NCI-H2196 (cell line): ENCODE data around the gene RBMS1.
"Not testable (repeated sequence)": the region's sequence is repeated elsewhere in the genome, so short reads cannot be mapped to it uniquely, and the experiment has no call there.

Experiments used
- DNase-seq: peaks from one replicate; lab custom pipeline; 2025; ENCODE audit not compliant: unreplicated experiment; lab: John Stamatoyannopoulos, UW

The RBMS1 gene

DNA sequence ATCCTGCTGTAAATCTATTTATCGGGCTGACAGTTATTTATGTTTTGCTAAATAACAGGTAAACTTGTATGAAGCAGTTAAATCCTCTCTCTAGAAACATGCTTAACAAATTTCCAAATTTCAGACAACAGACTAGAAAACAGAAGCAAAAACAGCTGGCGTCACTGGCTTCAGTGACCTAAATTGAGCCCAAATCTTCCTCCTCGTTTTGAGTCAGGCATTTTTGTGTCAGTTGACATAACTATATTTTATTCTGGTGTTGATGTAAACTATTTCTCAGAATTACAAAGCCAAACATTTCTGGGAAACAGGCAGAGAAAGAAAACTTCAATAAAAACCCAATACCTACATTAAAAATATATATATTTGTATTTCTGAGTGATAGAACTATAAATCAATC, 21.7 kb downstream of the RBMS1 start:
- no peak for DNase-seq

DNA sequence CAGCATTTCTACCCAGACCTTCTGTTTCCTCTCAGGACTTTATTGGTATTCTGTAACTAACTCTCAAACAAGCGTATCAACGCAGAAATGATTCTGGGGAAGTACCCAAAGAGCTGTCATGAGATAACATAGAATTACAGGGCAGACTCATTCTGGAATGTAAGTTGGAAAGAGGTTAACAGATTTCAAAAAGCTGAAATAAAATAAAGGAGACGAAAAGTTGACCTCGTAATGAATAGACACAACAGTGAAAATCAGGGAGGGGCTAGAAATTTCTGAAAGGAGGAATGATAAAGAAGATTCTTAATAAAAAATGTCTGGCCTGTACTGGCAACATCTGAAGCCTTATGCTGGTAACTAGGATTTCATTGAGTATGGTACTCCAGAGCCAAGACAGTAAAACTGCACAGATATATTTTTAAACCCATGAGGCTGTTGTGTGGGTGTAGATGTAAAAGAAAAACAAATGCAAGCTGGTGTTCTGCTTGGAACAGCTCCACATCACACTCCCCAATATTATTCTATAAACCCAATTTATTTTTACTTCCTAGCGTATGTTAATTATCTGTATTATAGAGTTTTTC, 23.9 kb downstream of the RBMS1 start:
- no peak for DNase-seq

- DNase-seq = no peak
These were observed 24.4 kb downstream of the RBMS1 start for GRCh38 chr2:160469164-160469563.

DNA sequence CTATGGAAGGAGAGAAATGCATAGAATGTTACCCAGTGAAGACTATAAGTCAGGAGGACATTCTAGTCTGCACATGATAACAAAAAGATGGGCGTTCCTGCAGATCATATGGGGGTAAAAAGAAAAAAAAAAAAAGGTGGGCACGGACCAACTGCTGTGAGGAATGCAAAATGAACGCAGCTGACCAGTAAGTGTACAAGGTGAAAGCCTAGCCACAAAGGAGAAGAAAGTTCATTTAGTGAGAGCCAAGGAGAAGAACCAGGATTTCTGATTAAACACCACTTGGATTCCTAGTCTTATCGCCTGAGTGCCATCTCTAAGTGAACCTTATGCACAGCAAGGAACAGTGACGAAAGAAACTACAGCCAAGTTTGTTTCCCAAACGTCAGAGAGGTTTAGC, 26.5 kb downstream of the RBMS1 start:
- no peak for DNase-seq

DNA sequence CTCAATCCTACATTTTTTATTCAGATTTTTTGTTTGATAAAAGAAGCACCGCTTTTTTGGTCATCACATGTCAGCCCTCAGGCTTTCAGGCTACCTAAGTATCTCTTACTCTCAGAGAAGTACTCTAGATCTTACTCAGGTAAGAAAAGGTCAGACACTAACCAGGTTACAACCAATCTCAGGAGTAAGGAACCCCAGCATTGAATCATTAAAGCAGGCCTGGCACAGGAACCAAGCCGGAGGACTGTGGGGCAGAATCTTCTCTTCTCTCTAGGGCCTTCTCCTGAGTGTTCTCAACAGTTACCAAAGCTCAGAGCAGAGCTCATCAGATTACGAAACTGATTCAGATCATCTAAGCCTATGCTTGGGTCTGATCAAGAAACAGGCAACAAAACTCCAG, 28.2 kb downstream of the RBMS1 start:
- no peak for DNase-seq

DNA sequence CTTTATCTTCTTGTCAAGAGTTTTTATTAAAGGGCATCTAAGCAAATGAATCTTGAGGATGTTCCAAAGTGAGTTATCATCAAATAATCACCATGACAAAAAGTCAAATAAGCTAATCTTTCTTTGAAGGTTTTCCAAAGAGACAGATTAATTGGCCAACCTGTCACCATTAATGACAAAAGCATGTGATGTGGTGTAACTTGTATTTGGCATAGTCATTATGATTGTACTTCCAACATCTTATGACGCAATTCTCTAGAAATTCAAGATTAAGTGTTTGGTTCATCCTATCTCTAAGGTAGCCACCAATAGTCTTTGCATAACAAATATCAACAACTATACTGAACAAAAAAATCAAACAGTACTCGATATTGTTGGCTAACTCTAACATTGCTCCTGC, 28.6 kb downstream of the RBMS1 start:
- no peak for DNase-seq

DNA sequence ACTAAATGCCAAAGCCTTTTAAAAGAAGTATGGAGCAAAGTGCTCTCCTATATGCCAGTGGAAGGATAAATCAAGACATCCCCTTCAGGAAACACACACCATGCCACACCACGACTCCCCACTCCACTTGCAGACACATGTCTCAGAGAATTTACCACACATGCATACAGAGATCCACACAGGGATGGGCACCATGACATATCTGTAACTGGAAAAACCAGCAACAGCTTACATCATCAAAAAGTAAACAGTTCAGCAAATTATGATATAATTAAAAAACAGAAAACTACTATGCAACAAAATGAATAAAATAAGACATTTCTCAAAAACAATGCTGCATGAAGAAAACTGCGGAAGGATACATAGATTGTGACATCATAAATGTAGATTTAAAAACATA, 29.6 kb downstream of the RBMS1 start:
- no peak for DNase-seq

- no peak for DNase-seq
These were observed 30.4 kb downstream of the RBMS1 start for GRCh38 chr2:160463245-160463644.

GRCh38 chr2:160460333-160460731, 33.3 kb downstream of the RBMS1 start:
- DNase-seq = no peak

DNA sequence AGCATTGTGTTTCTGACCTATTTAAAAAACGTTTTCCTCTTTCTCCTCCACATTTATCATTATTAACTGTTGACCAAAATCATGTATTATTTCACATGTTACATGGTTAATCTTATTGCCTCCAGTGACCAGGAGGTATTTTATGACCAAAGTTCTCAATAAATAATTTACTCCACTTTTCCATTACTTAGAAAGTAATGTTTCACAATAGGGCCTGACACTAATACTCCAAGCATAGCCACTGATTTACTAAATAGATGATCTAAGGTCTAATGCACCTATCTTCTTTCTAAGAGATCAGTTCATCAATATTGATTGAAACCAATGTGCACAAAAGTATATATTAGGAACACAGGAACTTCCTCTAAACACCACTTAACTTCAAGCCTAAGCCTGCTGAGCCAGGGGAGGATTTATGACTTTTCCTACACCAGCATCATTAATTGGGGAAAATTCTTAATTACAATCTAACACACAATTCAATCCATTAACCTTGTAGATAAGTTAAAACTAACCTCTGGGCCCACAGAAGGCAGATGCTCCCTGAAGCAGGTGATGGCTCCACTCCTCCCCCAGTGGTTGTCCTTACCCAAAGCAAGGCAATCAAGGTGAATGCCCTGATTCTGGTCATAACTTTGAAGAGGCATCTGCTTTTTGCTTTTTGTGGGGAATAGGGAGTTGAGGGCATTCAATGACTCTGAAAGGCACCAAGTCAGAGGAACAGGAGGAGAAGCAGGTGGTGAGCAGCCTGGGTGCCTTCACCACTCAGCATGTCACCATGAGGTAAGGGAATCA, 33.9 kb downstream of the RBMS1 start:
- DNase-seq = no peak

DNA sequence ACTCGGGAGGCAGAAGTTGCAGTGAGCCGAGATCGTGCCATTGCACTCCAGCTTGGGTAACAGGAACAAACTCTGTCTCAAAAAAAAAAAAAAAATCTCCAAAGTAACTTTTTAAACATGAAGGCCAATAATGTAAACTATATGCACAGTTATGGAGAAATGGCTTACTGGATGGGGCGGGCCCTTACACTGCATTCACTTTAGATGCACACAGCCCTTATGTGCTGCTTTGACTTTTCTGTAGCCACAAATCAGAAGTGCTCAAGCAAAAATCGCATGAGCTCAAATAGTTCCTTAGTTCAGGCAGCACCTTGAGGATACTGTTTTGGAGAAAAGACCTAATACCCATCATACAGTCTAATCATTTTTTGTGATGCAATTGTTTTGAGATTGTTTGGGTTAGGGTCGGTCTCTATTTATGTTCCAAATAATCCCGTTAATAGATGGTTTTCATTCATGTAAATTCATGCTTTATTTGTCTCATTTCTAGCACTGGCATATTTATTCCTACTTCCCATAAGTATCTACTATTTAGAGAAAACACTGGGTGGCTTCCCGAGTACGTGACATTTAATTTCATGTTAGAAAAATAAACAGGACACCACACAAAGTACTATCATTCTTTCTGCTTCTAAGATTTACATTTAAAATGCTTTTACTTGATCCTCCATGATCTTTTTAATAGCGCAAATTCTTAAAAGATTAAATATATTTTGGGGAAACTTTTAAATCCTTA, 34.7 kb downstream of the RBMS1 start:
- DNase-seq = no peak

DNA sequence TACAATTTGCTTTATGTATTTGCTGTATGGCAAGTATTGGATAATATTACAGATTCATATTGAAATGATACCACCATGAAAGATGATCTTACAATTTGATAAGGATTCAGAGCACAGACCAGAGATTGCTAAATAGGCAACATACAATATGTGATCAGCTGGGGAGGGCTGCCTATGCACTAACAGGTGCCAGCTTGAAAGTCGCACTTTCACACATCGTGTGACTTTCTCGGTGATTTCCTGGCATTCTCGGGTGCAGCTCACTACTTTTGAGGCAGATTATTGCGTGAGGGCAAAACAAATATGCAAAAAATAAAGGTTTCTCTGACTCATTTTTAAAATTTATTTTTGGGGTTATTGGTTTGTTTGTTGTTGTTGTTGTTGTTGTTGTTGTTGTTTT, 36.0 kb downstream of the RBMS1 start:
- DNase-seq = no peak

DNA sequence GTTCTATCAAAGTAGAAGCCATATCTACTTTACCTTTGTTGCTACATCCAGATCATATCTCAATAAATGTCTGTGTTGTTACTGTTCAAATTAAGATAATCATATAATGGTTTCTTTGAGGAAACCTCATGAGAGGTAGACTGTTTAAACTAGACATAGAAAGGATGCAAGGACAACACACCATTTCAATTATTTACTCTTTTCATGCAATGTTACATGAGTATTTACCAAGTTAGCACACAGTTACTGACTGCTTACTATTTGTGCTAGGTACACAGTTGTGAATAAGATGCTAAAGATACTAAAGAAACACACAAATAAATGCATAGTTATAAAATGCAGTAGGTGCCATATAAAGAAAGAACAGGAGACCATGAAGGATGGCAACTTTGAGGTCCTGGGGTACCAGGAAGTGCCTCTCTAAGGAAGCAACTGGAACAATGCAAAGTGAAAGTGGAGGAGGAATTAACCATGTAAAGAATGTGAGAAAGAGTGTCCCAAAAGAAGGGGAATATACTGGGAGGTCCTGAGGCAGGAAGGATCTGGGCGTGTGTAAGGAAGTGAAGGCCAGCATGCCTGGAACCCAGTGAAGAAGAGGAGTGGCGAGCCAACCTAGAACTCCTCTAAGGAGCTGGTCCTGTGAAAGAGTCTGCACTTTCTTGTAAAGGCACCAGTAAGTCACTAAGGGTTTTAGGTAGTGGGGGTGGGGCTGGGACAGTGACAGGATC, 39.4 kb downstream of the RBMS1 start:
- no peak for DNase-seq

DNA sequence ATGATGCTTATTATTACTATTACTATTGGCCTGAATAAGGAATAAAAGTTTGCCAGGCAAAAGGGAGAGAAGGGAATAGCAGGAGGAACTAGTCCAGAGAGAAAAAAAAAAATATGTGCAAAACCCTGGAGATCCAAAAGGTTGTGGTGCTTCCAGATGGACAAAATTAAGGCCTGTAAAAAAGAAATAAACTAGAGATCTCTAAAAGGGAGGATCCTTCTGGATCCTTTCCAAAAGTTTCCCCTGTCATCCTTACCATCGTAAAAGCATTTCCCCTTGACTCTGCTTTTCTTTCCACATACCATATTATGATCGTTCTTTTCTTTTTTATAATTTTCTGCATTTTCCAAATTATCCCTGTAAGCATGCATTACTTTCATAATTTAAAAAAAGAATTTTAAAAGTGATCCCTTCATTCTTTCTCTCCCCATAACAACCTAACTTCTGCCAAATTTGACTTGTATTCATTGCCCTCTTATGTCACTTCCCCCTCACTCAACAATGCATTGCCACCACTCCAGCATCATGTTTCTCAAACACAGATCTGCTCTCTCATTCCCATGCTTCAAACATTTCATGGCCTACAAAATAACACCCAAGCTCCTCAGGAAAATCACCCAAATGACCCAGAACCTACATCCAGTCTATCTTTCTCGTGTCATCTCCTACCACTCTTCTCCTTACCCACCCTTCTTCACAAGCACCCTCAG, 40.3 kb downstream of the RBMS1 start:
- no peak for DNase-seq

GRCh38 chr2:160450486-160450885, 43.1 kb downstream of the RBMS1 start:
- no peak for DNase-seq

GRCh38 chr2:160448821-160449220, 44.8 kb downstream of the RBMS1 start:
- not testable (repeated sequence) for DNase-seq

- no peak for DNase-seq
These were observed 47.9 kb downstream of the RBMS1 start for GRCh38 chr2:160445673-160446072.

DNA sequence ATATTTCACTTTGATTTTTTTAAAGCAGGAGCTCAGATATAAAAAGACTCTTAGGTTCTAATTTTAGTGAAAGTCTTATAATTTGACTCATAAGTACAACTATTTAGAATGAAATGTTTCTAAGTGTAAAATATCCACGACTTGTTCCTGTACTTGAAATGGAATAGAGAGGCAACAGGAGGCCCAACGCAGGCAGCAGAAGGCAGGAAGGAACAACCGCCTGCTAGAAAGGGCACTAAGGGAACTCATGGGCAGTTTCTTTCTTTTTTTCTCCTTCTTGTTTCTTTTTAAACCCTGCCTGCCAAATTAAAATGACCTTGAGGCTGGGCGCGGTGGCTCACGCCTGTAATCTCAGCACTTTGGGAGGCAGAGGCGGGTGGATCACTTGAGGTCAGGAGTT, 51.0 kb downstream of the RBMS1 start:
- no peak for DNase-seq

DNA sequence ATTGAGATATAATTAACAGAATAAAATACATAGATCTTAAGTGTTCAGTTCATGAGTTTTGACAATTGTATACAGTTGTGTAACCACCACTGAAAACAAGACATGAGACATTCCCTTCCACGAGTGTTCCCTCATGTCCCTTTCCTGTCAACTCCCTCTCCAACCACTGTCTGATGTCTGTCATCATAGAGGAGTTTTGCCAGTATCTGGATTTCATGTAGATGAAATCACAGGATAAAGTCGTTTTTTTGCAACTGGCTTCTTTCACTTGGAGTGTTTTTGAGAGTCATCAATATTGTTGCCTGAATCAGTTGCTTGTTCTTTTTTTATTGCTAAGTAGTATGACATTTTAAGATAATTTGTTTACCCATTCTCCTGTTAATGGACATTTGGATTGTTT, 52.7 kb downstream of the RBMS1 start:
- no peak for DNase-seq

GRCh38 chr2:160439038-160439437, 54.6 kb downstream of the RBMS1 start:
- not testable (repeated sequence) for DNase-seq

- DNase-seq = no peak
These were observed 56.3 kb downstream of the RBMS1 start for GRCh38 chr2:160437273-160437672.
